ENCODE measurements around the gene REPS1. TPM values are rescaled to one million over a fixed set of nuclear protein-coding genes. Genes with fewer than 3 reads are reported as not detected.

REPS1 gene
- polyA plus RNA-seq, 1 of the 3 experiments (the other 2 are of a cell fraction): 26.2 TPM

GRCh38 chr6:138925806-138926205, 62.2 kb downstream of the REPS1 start:
- no peak overlapping the region for H3K27ac ChIP-seq (ENCODE audit: low read depth in 2 of 2, low read length in 1 of 2)
- H3F3A ChIP-seq (replicated peaks; ENCODE audit: insufficient read depth): no peaks in the 10 kb centered on the region
- H3K36me3 ChIP-seq (replicated peaks in 1 of 2; ENCODE audit: control insufficient read depth in 1 of 2, insufficient read depth in 2 of 2, low read length in 1 of 2): peaks cover 39 to 43% of the 10 kb centered on the region in 2 experiments
- H2AFZ ChIP-seq (ENCODE audit: low read depth): no peak overlapping the region
- DNase-seq: no peak
- 88% methylated on average over 2 of the region's 2 CpGs for WGBS (ENCODE audit: low lambda C conversion rate)
- POLR2A ChIA-PET: no interaction called here
- no peaks in the 10 kb centered on the region for H3K9me3 ChIP-seq
- H3K9me2 ChIP-seq: no peaks in the 10 kb centered on the region
- CTCF ChIA-PET: no interaction called here
- H4K20me1 ChIP-seq (ENCODE audit: insufficient read depth): no peaks in the 10 kb centered on the region
- H3K4me1 ChIP-seq (ENCODE audit: control insufficient read depth in 1 of 2, insufficient read depth in 2 of 2, low read depth in 1 of 2, low read length in 1 of 2): no peaks in the 10 kb centered on the region; a peak in 2 of 4 replicates
- TF ChIP-seq FOSL2 (IDR thresholded peaks at IDR 0.05; ENCODE audit: borderline replicate concordance, low read depth) (no peak), USF1 (IDR thresholded peaks at IDR 0.05; ENCODE audit: borderline replicate concordance, low read depth) (no peak), GATA2 (CRISPR knock-in tag; IDR thresholded peaks at IDR 0.05) (no peak), NFIC (IDR thresholded peaks at IDR 0.05; ENCODE audit: borderline replicate concordance) (no peak), MEF2A (IDR thresholded peaks at IDR 0.05; ENCODE audit: borderline replicate concordance, low read depth) (no peak), FOXJ3 (CRISPR knock-in tag; IDR thresholded peaks at IDR 0.05) (no peak), GABPA (IDR thresholded peaks at IDR 0.05; ENCODE audit: low read depth) (no peak), RAD21 (IDR thresholded peaks at IDR 0.05; ENCODE audit: low read length) (no peak)
- H3K79me2 ChIP-seq (ENCODE audit: insufficient read depth): no peaks in the 10 kb centered on the region
- no peaks in the 10 kb centered on the region for H3K27me3 ChIP-seq (ENCODE audit: insufficient read depth)
- no peak overlapping the region for H3K4me2 ChIP-seq
- H3K4me3 ChIP-seq (ENCODE audit: low read depth in 2 of 2, low read length in 1 of 2): no peak overlapping the region
- no peak overlapping the region for H3K9ac ChIP-seq

GRCh38 chr6:138923561-138923960, 64.5 kb downstream of the REPS1 start:
- H4K20me1 ChIP-seq (ENCODE audit: insufficient read depth): no peaks in the 10 kb centered on the region
- H2AFZ ChIP-seq (ENCODE audit: low read depth): no peak overlapping the region
- no peak overlapping the region for H3K27ac ChIP-seq (ENCODE audit: low read depth in 2 of 2, low read length in 1 of 2)
- ChIA-PET CTCF (no interaction called here), POLR2A (no interaction called here)
- no peaks in the 10 kb centered on the region for H3K27me3 ChIP-seq (ENCODE audit: insufficient read depth)
- peaks cover 38 to 46% of the 10 kb centered on the region in 2 experiments for H3K36me3 ChIP-seq (replicated peaks in 1 of 2; ENCODE audit: control insufficient read depth in 1 of 2, insufficient read depth in 2 of 2, low read length in 1 of 2)
- H3K9ac ChIP-seq: no peak overlapping the region
- no peaks in the 10 kb centered on the region for H3F3A ChIP-seq (replicated peaks; ENCODE audit: insufficient read depth)
- no peak for DNase-seq
- H3K9me3 ChIP-seq: no peaks in the 10 kb centered on the region
- H3K4me1 ChIP-seq (ENCODE audit: control insufficient read depth in 1 of 2, insufficient read depth in 2 of 2, low read depth in 1 of 2, low read length in 1 of 2): no peaks in the 10 kb centered on the region; a peak in 2 of 4 replicates
- H3K79me2 ChIP-seq (ENCODE audit: insufficient read depth): no peaks in the 10 kb centered on the region
- no peak overlapping the region for H3K4me3 ChIP-seq (ENCODE audit: low read depth in 2 of 2, low read length in 1 of 2)
- TF ChIP-seq MEF2A (IDR thresholded peaks at IDR 0.05; ENCODE audit: borderline replicate concordance, low read depth): no peak
- no peak for TF ChIP-seq FOXJ3 (CRISPR knock-in tag; IDR thresholded peaks at IDR 0.05)
- TF ChIP-seq REST (IDR thresholded peaks at IDR 0.05; ENCODE audit: low read depth, low read length): no peak
- H3K4me2 ChIP-seq: no peak overlapping the region
- H3K9me2 ChIP-seq: no peaks in the 10 kb centered on the region
